Left forelimb (tissue), 1 donor: ENCODE measurements around the gene PTPRN2.
"Not testable (repeated sequence)": the region's sequence is repeated elsewhere in the genome, so short reads cannot be mapped to it uniquely, and the experiment has no call there.

Experiments used
- DNase-seq: peaks from one replicate; pipeline ENCODE4 v3.0.0-alpha.2; 2018; ENCODE audit warnings: low spot score

PTPRN2 gene

DNA sequence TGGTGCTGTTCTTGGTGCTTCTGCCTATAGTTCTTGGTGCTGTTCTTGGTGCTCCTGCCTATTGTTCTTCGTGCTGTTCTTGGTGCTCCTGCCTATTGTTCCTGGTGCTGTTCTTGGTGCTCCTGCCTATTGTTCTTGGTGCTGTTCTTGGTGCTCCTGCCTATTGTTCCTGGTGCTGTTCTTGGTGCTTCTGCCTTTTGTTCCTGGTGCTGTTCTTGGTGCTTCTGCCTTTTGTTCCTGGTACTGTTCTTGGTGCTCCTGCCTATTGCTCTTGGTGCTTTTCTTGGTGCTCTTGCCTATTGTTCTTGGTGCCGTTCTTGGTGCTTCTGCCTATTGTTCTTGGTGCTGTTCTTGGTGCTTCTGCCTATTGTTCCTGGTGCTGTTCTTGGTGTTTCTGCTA lies 71.1 kb downstream of the PTPRN2 start:
- DNase-seq, result no peak

- DNase-seq, result no peak
These were observed 74.8 kb downstream of the PTPRN2 start for GRCh38 chr7:158512869-158513268.

GRCh38 chr7:158512042-158512441 lies 75.6 kb downstream of the PTPRN2 start:
- no peak for DNase-seq

- no peak for DNase-seq
These were observed 78.7 kb downstream of the PTPRN2 start for GRCh38 chr7:158508802-158509385.

DNA sequence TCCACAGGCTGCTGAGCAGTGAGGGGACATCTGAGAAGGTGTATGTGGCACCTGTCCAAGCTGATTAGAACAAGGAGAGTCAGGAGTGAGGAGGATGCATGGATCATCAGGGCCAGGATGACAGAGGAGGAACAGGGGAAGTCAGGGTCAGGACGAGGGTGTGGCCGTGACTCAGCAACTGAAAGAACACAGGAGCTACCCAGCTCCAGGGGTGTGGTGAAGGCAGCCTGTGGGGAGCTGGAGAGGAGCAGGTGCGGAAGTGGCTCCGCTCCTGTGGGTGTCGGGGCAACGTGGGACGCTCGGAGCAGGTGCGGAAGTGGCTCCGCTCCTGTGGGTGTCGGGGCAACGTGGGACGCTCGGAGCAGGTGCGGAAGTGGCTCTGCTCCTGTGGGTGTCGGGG lies 79.3 kb downstream of the PTPRN2 start:
- DNase-seq, result not testable (repeated sequence)

GRCh38 chr7:158507917-158508316 lies 79.7 kb downstream of the PTPRN2 start:
- DNase-seq, result no peak

- DNase-seq, result not testable (repeated sequence)
These were observed 80.4 kb downstream of the PTPRN2 start for GRCh38 chr7:158507175-158507574.

- DNase-seq, result no peak
These were observed 81.0 kb downstream of the PTPRN2 start for GRCh38 chr7:158506626-158507025.

GRCh38 chr7:158505683-158506082 lies 81.9 kb downstream of the PTPRN2 start:
- no peak for DNase-seq

- no peak for DNase-seq
These were observed 85.4 kb downstream of the PTPRN2 start for GRCh38 chr7:158502068-158502750.

GRCh38 chr7:158501393-158502067 lies 86.1 kb downstream of the PTPRN2 start:
- no peak for DNase-seq

GRCh38 chr7:158500651-158501052 lies 87.0 kb downstream of the PTPRN2 start:
- DNase-seq, result no peak

- no peak for DNase-seq
These were observed 88.6 kb downstream of the PTPRN2 start for GRCh38 chr7:158499082-158499455.

- no peak for DNase-seq
These were observed 89.1 kb downstream of the PTPRN2 start for GRCh38 chr7:158498443-158499081.

- DNase-seq, result no peak
These were observed 90.0 kb downstream of the PTPRN2 start for GRCh38 chr7:158497627-158498026.

GRCh38 chr7:158495786-158496185 lies 91.8 kb downstream of the PTPRN2 start:
- no peak for DNase-seq

DNA sequence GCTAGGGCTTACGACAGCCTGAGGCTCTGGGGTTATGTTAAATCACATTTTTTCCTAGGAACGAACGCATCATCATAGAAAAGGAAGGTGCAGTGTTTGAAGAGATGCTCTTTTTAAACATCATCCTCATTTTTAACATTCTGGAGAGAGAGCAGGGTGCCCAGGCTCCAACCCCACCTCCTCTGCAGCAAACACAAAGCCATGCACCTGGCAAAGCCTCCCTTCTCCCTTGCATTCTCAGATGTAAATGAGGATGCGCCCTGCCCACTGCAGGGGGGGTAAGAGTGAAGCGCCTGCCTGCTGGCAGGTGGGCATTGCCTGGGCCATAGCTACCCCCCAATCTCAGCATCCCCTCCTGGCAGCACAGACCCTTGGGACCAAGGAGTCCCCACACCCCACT lies 92.4 kb downstream of the PTPRN2 start:
- no peak for DNase-seq

GRCh38 chr7:158494643-158495042 lies 93.0 kb downstream of the PTPRN2 start:
- DNase-seq, result no peak

- no peak for DNase-seq
These were observed 93.4 kb downstream of the PTPRN2 start for GRCh38 chr7:158494162-158494586.

- no peak for DNase-seq
These were observed 95.3 kb downstream of the PTPRN2 start for GRCh38 chr7:158492367-158492764.

DNA sequence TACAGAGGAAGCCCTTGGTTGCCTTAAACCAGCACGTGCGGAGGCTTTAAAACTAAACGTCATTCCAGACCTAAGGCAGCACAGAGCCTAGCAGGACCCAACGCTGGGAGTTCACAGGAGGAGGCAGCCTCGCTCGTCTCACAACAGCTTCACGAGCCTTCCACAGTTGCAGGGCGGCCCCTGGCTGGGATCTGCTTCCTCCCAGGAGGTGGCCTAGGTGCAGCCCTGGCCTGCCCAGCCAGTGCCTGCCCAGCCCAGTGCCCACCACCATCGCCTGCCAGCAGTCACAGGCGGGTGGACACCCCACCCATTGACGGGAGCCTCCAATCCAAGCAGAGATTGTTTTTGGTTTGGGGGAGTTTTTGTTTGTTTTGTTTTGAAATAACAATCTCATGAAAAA lies 96.5 kb downstream of the PTPRN2 start:
- DNase-seq, result no peak

- no peak for DNase-seq
These were observed 97.3 kb downstream of the PTPRN2 start for GRCh38 chr7:158490171-158490782.
